SU-DHL-6 (cell line): ENCODE measurements around the gene CENPX.

Experiments used
- H2AFZ ChIP-seq: fragments of 200-600 bp; sonication (generic); 2 replicates; pipeline ENCODE4 v1.6.1; 2014; ENCODE audit warnings: low read depth, mild to moderate bottlenecking, moderate library complexity, mixed read lengths, antibody characterized with exemption, low read length; ENCODE audit not compliant: severe bottlenecking
- H3F3A ChIP-seq: fragments of 200-600 bp; shearing (Covaris generic); 2 replicates; pipeline ENCODE4 v1.6.0; 2016; ENCODE audit warnings: antibody characterized with exemption, mild to moderate bottlenecking; ENCODE audit not compliant: insufficient read depth
- H3K27ac ChIP-seq: fragments of 200-600 bp; sonication (generic); 2 replicates; pipeline ENCODE4 v1.5.1; 2016; ENCODE audit warnings: low read depth, mild to moderate bottlenecking, low read length, moderate library complexity, mixed read lengths
- H3K27me3 ChIP-seq: fragments of 200-600 bp; sonication (generic), shearing (Covaris generic); 2 replicates; pipeline ENCODE4 v1.6.0; 2014; ENCODE audit warnings: mild to moderate bottlenecking, low read length
- H3K36me3 ChIP-seq: fragments of 200-600 bp; sonication (generic); 2 replicates; pipeline ENCODE4 v1.6.1; 2014; ENCODE audit warnings: mild to moderate bottlenecking, low read length, mixed read lengths
- H3K4me2 ChIP-seq: fragments of 300-600, 200-600 bp; shearing (Covaris generic), sonication (generic); 2 replicates; pipeline ENCODE4 v1.6.0; 2014; ENCODE audit warnings: low read length, low read depth, mild to moderate bottlenecking; ENCODE audit not compliant: poor library complexity, severe bottlenecking
- H3K4me3 ChIP-seq: fragments of 200-600 bp; sonication (generic); 2 replicates; pipeline ENCODE4 v1.5.1; 2014; ENCODE audit warnings: antibody characterized with exemption, low read length, mild to moderate bottlenecking, mixed read lengths; ENCODE audit not compliant: insufficient read depth, poor library complexity, severe bottlenecking
- H3K79me2 ChIP-seq: fragments of 200-600 bp; sonication (generic); 2 replicates; pipeline ENCODE4 v1.6.1; 2014; ENCODE audit warnings: mild to moderate bottlenecking, low read length, moderate library complexity; ENCODE audit not compliant: insufficient read depth
- H3K9ac ChIP-seq: fragments of 200-600 bp; sonication (generic); 2 replicates; pipeline ENCODE4 v1.7.0; 2014; ENCODE audit warnings: mild to moderate bottlenecking, low read length
- H3K9me2 ChIP-seq: fragments of 200-600 bp; sonication (generic); replicated peaks from 2 replicates; pipeline ENCODE4 v1.6.1; 2014; ENCODE audit warnings: low read length; ENCODE audit not compliant: insufficient read depth
- H3K9me3 ChIP-seq: fragments of 200-600 bp; sonication (generic); 2 replicates; pipeline ENCODE4 v1.6.1; 2014; ENCODE audit warnings: low read length, mixed read lengths; ENCODE audit not compliant: insufficient read depth
- H4K20me1 ChIP-seq: fragments of 200-600 bp; sonication (generic); 2 replicates; pipeline ENCODE4 v1.6.1; 2014; ENCODE audit warnings: low read depth, mild to moderate bottlenecking, antibody characterized with exemption, low read length, moderate library complexity, mixed read lengths
- CTCF ChIP-seq: fragments of 200-600 bp; sonication (generic); IDR thresholded peaks from one replicate; pipeline ENCODE4 v1.5.1; 2017; ENCODE audit warnings: antibody characterized with exemption, mild to moderate bottlenecking, low read length, moderate library complexity; ENCODE audit not compliant: insufficient read depth, poor library complexity, severe bottlenecking
- EZH2phosphoT487 ChIP-seq: fragments of 200-600 bp; sonication (generic), shearing (Covaris generic); conservative IDR thresholded peaks from 2 replicates; pipeline ENCODE4 v1.6.1; 2018; ENCODE audit warnings: mild to moderate bottlenecking, antibody characterized with exemption, low read length, moderate library complexity, mixed read lengths

Gene CENPX

GRCh38 chr17:82045936-82046484 lies 23.3 kb upstream of the CENPX start:
- TF ChIP-seq EZH2phosphoT487 = no peak
- Histone ChIP-seq H3K4me3 (no peak overlapping the region), H2AFZ (no peak overlapping the region), H3K27ac (no peak overlapping the region), H3K79me2 (no peaks in the 10 kb centered on the region), H3F3A (no peaks in the 10 kb centered on the region), H3K9me2 (no peaks in the 10 kb centered on the region), H3K9ac (no peak overlapping the region), H3K27me3 (no peaks in the 10 kb centered on the region), H3K4me2 (no peak overlapping the region), H4K20me1 (no peaks in the 10 kb centered on the region), H3K9me3 (no peaks in the 10 kb centered on the region), H3K36me3 (no peaks in the 10 kb centered on the region)

GRCh38 chr17:82043507-82043906 lies 20.8 kb upstream of the CENPX start:
- no peak overlapping the region for H3K4me2 ChIP-seq

GRCh38 chr17:82042649-82043048 lies 20.0 kb upstream of the CENPX start:
- Histone ChIP-seq H3K9me3 (no peaks in the 10 kb centered on the region), H3K27me3 (no peaks in the 10 kb centered on the region), H3K27ac (no peak overlapping the region), H3K4me2 (no peak overlapping the region), H4K20me1 (no peaks in the 10 kb centered on the region), H3K79me2 (no peaks in the 10 kb centered on the region), H3F3A (no peaks in the 10 kb centered on the region), H3K36me3 (no peaks in the 10 kb centered on the region), H2AFZ (no peak overlapping the region), H3K9ac (no peak overlapping the region), H3K9me2 (no peaks in the 10 kb centered on the region), H3K4me3 (no peak overlapping the region)
- TF ChIP-seq CTCF (no peak), EZH2phosphoT487 (no peak)

More at GRCh38 chr17:82043507-82043906, 20.8 kb upstream of the CENPX start:
- H3F3A ChIP-seq = no peaks in the 10 kb centered on the region
- H4K20me1 ChIP-seq = no peaks in the 10 kb centered on the region
- H3K79me2 ChIP-seq = no peaks in the 10 kb centered on the region
- H3K9me2 ChIP-seq = no peaks in the 10 kb centered on the region
- H3K9me3 ChIP-seq = no peaks in the 10 kb centered on the region
- no peak overlapping the region for H3K4me3 ChIP-seq
- no peak overlapping the region for H3K27ac ChIP-seq
- H3K9ac ChIP-seq = no peak overlapping the region
- no peaks in the 10 kb centered on the region for H3K27me3 ChIP-seq
- H3K36me3 ChIP-seq = no peaks in the 10 kb centered on the region
- no peak for TF ChIP-seq CTCF
- H2AFZ ChIP-seq = no peak overlapping the region

GRCh38 chr17:82041144-82041814 lies 18.6 kb upstream of the CENPX start:
- Histone ChIP-seq H3K9ac (no peak overlapping the region), H3K4me3 (no peak overlapping the region), H3K79me2 (peaks cover 8% of the 10 kb centered on the region), H3K9me3 (no peaks in the 10 kb centered on the region), H3F3A (no peaks in the 10 kb centered on the region), H3K9me2 (no peaks in the 10 kb centered on the region), H3K27ac (no peak overlapping the region), H2AFZ (no peak overlapping the region), H3K27me3 (no peaks in the 10 kb centered on the region), H3K4me2 (no peak overlapping the region), H4K20me1 (peaks cover 4% of the 10 kb centered on the region; the same call in 1 of the 2 replicates), H3K36me3 (no peaks in the 10 kb centered on the region)
- TF ChIP-seq EZH2phosphoT487 = no peak
